Stimulated activated CD8-positive, alpha-beta memory T cell treated with anti-CD3 and anti-CD28 coated beads, Interleukin-2, amount 100 ng/mL, for 1 hour (primary cell): ENCODE results near the gene PTGDR.

Experiments
- DNase-seq, 2 donors: peaks; one replicate each; pipeline ENCODE4 v3.0.0-alpha.2; 2020; ENCODE audit warnings: low read depth in 2 of 2

PTGDR gene

GRCh38 chr14:52265253-52265652, 2.2 kb upstream of the PTGDR start:
- DNase-seq = no peak

GRCh38 chr14:52266179-52266578, 1.3 kb upstream of the PTGDR start:
- no peak for DNase-seq

GRCh38 chr14:52266782-52267181, 716 bp upstream of the PTGDR start:
- no peak for DNase-seq

GRCh38 chr14:52268279-52269061, 972 bp downstream of the PTGDR start:
- DNase-seq = no peak

GRCh38 chr14:52269100-52269499, 1.6 kb downstream of the PTGDR start:
- DNase-seq = no peak

- no peak for DNase-seq
Measured at GRCh38 chr14:52269982-52270381, 2.5 kb downstream of the PTGDR start.

GRCh38 chr14:52271538-52271937, 4.0 kb downstream of the PTGDR start:
- no peak for DNase-seq

GRCh38 chr14:52272375-52272774, 4.9 kb downstream of the PTGDR start:
- no peak for DNase-seq

GRCh38 chr14:52275372-52275771, 7.9 kb downstream of the PTGDR start:
- no peak for DNase-seq

GRCh38 chr14:52277552-52277951, 10.1 kb downstream of the PTGDR start:
- DNase-seq = no peak

- DNase-seq = no peak
Measured at GRCh38 chr14:52279408-52279807, 11.9 kb downstream of the PTGDR start.

GRCh38 chr14:52283099-52283498, 15.6 kb downstream of the PTGDR start:
- DNase-seq = no peak

GRCh38 chr14:52286661-52287649, 19.5 kb downstream of the PTGDR start:
- DNase-seq = no peak

- DNase-seq = no peak
Measured at GRCh38 chr14:52296378-52296777, 28.9 kb downstream of the PTGDR start.

- DNase-seq = no peak
Measured at GRCh38 chr14:52298795-52299194, 31.3 kb downstream of the PTGDR start.

GRCh38 chr14:52299692-52300278, 32.3 kb downstream of the PTGDR start:
- no peak for DNase-seq

GRCh38 chr14:52303236-52303635, 35.7 kb downstream of the PTGDR start:
- DNase-seq = no peak

- DNase-seq = no peak
Measured at GRCh38 chr14:52304248-52304904, 36.9 kb downstream of the PTGDR start.

GRCh38 chr14:52305014-52305413, 37.5 kb downstream of the PTGDR start:
- no peak for DNase-seq

GRCh38 chr14:52307376-52307775, 39.9 kb downstream of the PTGDR start:
- DNase-seq = no peak

GRCh38 chr14:52307905-52308304, 40.4 kb downstream of the PTGDR start:
- no peak for DNase-seq

GRCh38 chr14:52310541-52310940, 43.0 kb downstream of the PTGDR start:
- no peak for DNase-seq
